H7 (cell line): ENCODE results near the gene NID2. TPM values are rescaled to one million over a fixed set of nuclear protein-coding genes. Genes with fewer than 3 reads are reported as not detected.

ENCODE experiments used
- DNase-seq: peaks from one replicate; pipeline ENCODE4 v3.0.0; 2012
- H3K27me3 ChIP-seq: 2 replicates; pipeline ENCODE4 v1.6.0; 2011; ENCODE audit warnings: mild to moderate bottlenecking, low read length; ENCODE audit not compliant: control insufficient read depth, insufficient read depth
- H3K36me3 ChIP-seq: replicated peaks from 2 replicates; pipeline ENCODE4 v1.5.1; 2011; ENCODE audit warnings: low read length; ENCODE audit not compliant: control insufficient read depth, insufficient read depth
- H3K4me3 ChIP-seq: 2 replicates; pipeline ENCODE4 v1.5.1; 2011; ENCODE audit warnings: low read depth, mild to moderate bottlenecking, control low read depth, low read length, moderate library complexity; ENCODE audit not compliant: insufficient read depth
- total RNA-seq: library from RNA; depleted of rRNA; stranded (reverse); fragments of >200 nt; shearing (Covaris generic); gene quantifications from 2 replicates; pipeline ENCODE4 v1.2.3, GENCODE V29; 2014; rRNA removed

NID2 gene, protein sequence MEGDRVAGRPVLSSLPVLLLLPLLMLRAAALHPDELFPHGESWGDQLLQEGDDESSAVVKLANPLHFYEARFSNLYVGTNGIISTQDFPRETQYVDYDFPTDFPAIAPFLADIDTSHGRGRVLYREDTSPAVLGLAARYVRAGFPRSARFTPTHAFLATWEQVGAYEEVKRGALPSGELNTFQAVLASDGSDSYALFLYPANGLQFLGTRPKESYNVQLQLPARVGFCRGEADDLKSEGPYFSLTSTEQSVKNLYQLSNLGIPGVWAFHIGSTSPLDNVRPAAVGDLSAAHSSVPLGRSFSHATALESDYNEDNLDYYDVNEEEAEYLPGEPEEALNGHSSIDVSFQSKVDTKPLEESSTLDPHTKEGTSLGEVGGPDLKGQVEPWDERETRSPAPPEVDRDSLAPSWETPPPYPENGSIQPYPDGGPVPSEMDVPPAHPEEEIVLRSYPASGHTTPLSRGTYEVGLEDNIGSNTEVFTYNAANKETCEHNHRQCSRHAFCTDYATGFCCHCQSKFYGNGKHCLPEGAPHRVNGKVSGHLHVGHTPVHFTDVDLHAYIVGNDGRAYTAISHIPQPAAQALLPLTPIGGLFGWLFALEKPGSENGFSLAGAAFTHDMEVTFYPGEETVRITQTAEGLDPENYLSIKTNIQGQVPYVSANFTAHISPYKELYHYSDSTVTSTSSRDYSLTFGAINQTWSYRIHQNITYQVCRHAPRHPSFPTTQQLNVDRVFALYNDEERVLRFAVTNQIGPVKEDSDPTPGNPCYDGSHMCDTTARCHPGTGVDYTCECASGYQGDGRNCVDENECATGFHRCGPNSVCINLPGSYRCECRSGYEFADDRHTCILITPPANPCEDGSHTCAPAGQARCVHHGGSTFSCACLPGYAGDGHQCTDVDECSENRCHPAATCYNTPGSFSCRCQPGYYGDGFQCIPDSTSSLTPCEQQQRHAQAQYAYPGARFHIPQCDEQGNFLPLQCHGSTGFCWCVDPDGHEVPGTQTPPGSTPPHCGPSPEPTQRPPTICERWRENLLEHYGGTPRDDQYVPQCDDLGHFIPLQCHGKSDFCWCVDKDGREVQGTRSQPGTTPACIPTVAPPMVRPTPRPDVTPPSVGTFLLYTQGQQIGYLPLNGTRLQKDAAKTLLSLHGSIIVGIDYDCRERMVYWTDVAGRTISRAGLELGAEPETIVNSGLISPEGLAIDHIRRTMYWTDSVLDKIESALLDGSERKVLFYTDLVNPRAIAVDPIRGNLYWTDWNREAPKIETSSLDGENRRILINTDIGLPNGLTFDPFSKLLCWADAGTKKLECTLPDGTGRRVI (N-terminal part only)
- total RNA-seq, result 5.1 and 9.6 TPM in 2 replicates

DNA sequence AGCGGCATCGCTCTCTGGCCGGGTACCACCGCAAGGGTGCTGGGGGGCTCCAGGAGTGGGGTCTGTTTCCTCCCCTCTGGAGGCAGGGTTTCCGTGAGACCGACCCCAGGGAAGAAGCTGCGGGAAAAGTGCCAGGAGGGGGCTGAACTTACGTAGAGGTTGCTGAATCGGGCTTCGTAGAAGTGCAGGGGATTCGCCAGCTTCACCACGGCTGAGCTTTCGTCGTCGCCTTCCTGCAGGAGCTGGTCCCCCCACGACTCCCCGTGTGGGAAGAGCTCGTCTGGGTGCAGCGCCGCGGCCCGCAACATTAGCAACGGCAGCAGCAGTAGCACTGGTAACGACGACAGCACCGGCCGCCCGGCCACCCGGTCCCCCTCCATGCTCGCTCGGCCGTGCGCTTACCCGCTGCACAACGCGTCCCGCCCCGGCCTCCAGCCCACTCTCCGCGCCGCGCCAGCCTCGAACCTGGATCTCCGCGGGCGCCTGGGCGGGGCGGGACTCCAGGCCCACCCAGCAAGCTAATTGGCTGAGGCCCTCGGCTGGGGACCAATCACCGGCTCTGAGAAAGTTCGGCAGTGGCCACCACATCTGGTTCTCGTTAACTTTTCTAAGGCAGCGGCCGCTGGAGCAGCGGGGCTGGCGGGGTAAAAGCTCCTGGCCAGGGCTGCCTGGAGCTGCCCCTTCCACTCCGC is at the start of gene NID2:
NID2 (minus strand) TSS at position 445 of the 692 bp plus-strand sequence; CDS start at position 380, 65 bp downstream.
- peak within 1 kb of the TSS; percentile 90 for H3K4me3 ChIP-seq
- H3K27me3 ChIP-seq, result peaks cover 44% of the 10 kb centered on the region
- DNase-seq, result peak; percentile 95
- no peaks in the 10 kb centered on the region for H3K36me3 ChIP-seq

- H3K27me3 ChIP-seq, result no peaks in the 10 kb centered on the region
- H3K36me3 ChIP-seq, result no peaks in the 10 kb centered on the region
- H3K4me3 ChIP-seq, result no peak overlapping the region
- no peak for DNase-seq
Observed at GRCh38 chr14:52117111-52117832, 48.4 kb upstream of the NID2 start.

- no peak for DNase-seq
- no peaks in the 10 kb centered on the region for H3K36me3 ChIP-seq
Observed at GRCh38 chr14:52115286-52115685, 46.4 kb upstream of the NID2 start.

DNA sequence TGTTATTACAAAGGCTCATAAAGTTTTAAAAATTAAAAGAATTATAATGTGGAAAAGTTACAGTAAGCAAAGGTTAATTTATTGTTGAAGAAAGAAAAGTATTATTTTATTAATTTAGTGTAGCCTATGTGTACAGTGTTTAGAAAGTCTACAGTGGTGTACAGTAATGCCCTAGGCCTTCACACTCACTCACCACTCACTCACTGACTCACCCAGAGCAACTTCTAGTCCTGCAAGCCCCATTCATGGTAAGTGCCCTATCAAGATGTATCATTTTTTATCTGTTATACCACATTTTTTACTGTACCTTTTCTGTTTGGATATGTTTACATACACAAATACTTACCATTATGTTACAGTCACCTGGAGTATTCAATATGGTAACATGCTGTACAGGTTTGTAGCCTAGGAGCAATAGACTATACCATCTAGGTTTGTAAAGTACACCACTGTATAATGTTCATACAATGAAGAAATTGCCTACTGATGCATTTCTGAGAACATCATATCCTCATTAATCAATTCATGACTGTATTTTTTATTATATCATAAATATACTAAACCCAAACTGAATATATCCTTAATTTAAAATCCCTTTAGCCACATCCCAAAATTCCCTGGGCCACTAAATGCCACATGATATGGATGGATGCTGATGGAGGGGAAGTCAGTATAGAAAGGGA is 43.6 kb upstream of the NID2 start:
- H3K27me3 ChIP-seq, result no peaks in the 10 kb centered on the region
- H3K4me3 ChIP-seq, result no peak overlapping the region
- DNase-seq, result no peak
- H3K36me3 ChIP-seq, result no peaks in the 10 kb centered on the region

More at GRCh38 chr14:52115286-52115685, 46.4 kb upstream of the NID2 start:
- no peak overlapping the region for H3K4me3 ChIP-seq
- no peaks in the 10 kb centered on the region for H3K27me3 ChIP-seq

GRCh38 chr14:52111583-52111982 is 42.7 kb upstream of the NID2 start:
- no peak overlapping the region for H3K4me3 ChIP-seq
- no peaks in the 10 kb centered on the region for H3K36me3 ChIP-seq
- no peak for DNase-seq

GRCh38 chr14:52110441-52111086 is 41.7 kb upstream of the NID2 start:
- Histone ChIP-seq H3K4me3 (no peak overlapping the region), H3K36me3 (no peaks in the 10 kb centered on the region), H3K27me3 (no peaks in the 10 kb centered on the region)
- DNase-seq, result no peak

More at GRCh38 chr14:52111583-52111982, 42.7 kb upstream of the NID2 start:
- no peaks in the 10 kb centered on the region for H3K27me3 ChIP-seq

- Histone ChIP-seq H3K4me3 (no peak overlapping the region), H3K27me3 (no peaks in the 10 kb centered on the region), H3K36me3 (no peaks in the 10 kb centered on the region)
- DNase-seq, result no peak
Observed at GRCh38 chr14:52108823-52109222, 40.0 kb upstream of the NID2 start.

GRCh38 chr14:52106840-52107239 is 38.0 kb upstream of the NID2 start:
- Histone ChIP-seq H3K27me3 (no peaks in the 10 kb centered on the region), H3K4me3 (no peak overlapping the region), H3K36me3 (no peaks in the 10 kb centered on the region)
- DNase-seq, result no peak

DNA sequence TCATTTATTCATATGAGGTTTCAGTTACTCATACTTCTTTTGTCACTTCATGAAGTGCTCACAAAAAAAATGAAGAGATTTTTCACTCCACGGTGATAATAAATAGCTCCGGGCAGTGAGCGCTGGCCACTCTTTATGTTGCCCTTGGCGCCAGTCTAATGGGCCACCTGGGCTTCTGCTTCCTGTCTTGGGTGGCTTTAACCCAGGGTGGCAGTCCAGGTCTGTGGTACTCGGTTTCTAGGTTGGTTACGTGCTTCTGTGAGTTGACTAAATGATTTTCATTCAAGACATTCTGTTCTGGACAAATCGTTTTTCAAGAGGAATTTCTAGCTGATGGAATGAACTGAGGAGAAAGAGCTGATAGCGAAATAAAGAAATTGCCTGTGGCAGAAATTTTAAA is 34.6 kb upstream of the NID2 start:
- H3K4me3 ChIP-seq, result no peak overlapping the region
- H3K36me3 ChIP-seq, result no peaks in the 10 kb centered on the region
- no peak for DNase-seq
- H3K27me3 ChIP-seq, result no peaks in the 10 kb centered on the region

- no peak overlapping the region for H3K4me3 ChIP-seq
Observed at GRCh38 chr14:52095794-52096193, 26.9 kb upstream of the NID2 start.

GRCh38 chr14:52095336-52095735 is 26.5 kb upstream of the NID2 start:
- H3K4me3 ChIP-seq, result no peak overlapping the region
- DNase-seq, result no peak
- no peaks in the 10 kb centered on the region for H3K36me3 ChIP-seq
- H3K27me3 ChIP-seq, result no peaks in the 10 kb centered on the region

More at GRCh38 chr14:52095794-52096193, 26.9 kb upstream of the NID2 start:
- H3K27me3 ChIP-seq, result no peaks in the 10 kb centered on the region
- no peak for DNase-seq
- no peaks in the 10 kb centered on the region for H3K36me3 ChIP-seq

DNA sequence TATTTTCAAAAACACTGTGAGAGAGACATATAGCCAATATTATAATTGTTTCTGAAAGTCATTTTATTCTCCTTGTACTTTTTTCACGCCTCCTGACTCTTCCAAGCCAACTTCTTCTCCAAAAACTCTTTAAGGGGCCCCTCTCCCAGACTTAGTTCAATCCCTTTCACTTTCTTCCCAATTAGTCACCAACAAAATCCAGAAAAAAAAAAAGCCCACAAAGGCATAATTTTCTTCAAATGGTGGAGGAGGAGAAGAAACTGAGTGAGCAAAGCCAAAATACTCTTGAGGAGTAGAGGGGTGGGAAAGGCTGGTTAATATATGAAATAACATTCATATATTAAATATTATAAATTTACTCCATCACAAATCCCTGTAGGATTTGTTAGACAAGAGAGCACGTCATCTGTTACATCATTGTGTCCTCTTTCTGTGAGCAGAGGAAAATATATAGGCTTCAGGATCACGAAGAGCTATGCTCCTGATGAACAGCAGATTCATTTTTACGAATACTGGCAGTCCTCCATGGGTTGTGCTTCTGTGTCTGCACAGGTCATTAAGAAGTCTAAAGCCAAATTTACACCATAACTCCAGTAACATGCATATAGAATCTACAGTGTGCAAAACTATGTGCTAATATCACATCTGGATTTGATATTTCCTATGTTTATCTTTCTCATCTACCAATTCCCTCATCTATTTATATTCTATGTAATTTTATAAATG is 25.9 kb upstream of the NID2 start:
- H3K36me3 ChIP-seq, result no peaks in the 10 kb centered on the region
- no peak for DNase-seq
- no peak overlapping the region for H3K4me3 ChIP-seq
- H3K27me3 ChIP-seq, result no peaks in the 10 kb centered on the region
